ENCODE measurements around the gene AFF3. TPM values are rescaled to one million over a fixed set of nuclear protein-coding genes. Genes with fewer than 3 reads are reported as not detected.

Gene AFF3
- total RNA-seq, 1 experiment from 2014 or later = 0.22 TPM

DNA sequence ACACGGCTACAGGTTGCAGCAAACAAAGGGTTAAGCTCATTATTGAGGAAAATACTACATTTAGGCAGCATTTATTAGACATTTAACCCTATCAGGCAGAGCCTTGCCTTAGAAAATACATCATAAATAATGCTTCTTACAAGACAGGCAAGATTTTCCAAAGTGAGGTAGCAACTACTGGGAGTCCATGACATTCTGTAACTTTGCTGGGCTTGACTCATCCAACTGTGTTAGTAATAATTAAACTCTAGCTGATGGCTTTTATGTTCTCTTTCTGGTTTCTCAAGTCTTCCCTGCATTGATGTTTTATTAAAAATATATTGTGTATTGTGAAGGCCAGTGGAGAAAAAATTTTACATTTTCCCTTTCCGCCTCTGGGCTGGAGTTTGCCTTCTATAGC, 291.3 kb downstream of the AFF3 start:
- Mint-ChIP-seq H3K9me3 (no peaks in the 10 kb centered on the region; a peak in 1 of 5 replicates), H3K4me1 (no peaks in the 10 kb centered on the region), H3K4me3 (no peak overlapping the region), H3K36me3 (ENCODE audit: insufficient read depth in 1 of 3, low read depth in 3 of 3) (no peaks in the 10 kb centered on the region), H3K27me3 (ENCODE audit: low read depth) (peaks cover 3% of the 10 kb centered on the region), H3K27ac (no peak overlapping the region)
- Histone ChIP-seq H4K5ac (ENCODE audit: insufficient read length, low read depth, low read length) (no peak overlapping the region), H4K91ac (ENCODE audit: insufficient read length, low read depth, low read length) (no peak overlapping the region), H3K4me2 (ENCODE audit: insufficient read depth, insufficient read length, low read length) (no peak overlapping the region), H3K18ac (ENCODE audit: insufficient read length, low read depth, low read length) (no peak overlapping the region), H3K23me2 (ENCODE audit: insufficient read length, low read depth, low read length, poor library complexity, severe bottlenecking) (no peaks in the 10 kb centered on the region), H2AFZ (ENCODE audit: low read length) (no peak overlapping the region), H3K14ac (ENCODE audit: insufficient read depth, low read length) (no peak overlapping the region), H3K56ac (ENCODE audit: insufficient read length, low read depth, low read length) (no peak overlapping the region), H3K27ac (ENCODE audit: insufficient read length, low read depth, low read length) (no peak overlapping the region), H2BK20ac (ENCODE audit: low read depth, low read length, poor library complexity, severe bottlenecking) (no peak overlapping the region), H3K4ac (ENCODE audit: low read depth, low read length) (no peak overlapping the region), H3K4me1 (ENCODE audit: insufficient read depth, low read length) (no peaks in the 10 kb centered on the region), H2BK5ac (ENCODE audit: insufficient read length, low read length) (no peak overlapping the region), H4K20me1 (ENCODE audit: control insufficient read depth, insufficient read depth, insufficient read length) (no peaks in the 10 kb centered on the region), H2AK5ac (ENCODE audit: insufficient read length, low read length) (no peak overlapping the region), H4K8ac (replicated peaks; ENCODE audit: insufficient read length, low read depth, low read length) (no peak overlapping the region), H3K9ac (ENCODE audit: extremely low read depth, insufficient read length, low read length) (no peak overlapping the region), H2BK15ac (ENCODE audit: low read depth, low read length) (no peak overlapping the region), H2BK120ac (ENCODE audit: low read depth, low read length, poor library complexity, severe bottlenecking) (no peak overlapping the region), H3K27me3 (ENCODE audit: insufficient read depth, low read length) (no peaks in the 10 kb centered on the region), H3K9me3 (ENCODE audit: control insufficient read depth, low read depth, low read length) (no peaks in the 10 kb centered on the region), H2BK12ac (ENCODE audit: insufficient read length, low read depth, low read length) (no peak overlapping the region), H3K23ac (ENCODE audit: insufficient read length, low read depth, low read length) (no peak overlapping the region), H3T11ph (ENCODE audit: low read length) (no peak overlapping the region), H3K79me1 (ENCODE audit: insufficient read depth, low read depth, low read length, poor library complexity, severe bottlenecking) (no peaks in the 10 kb centered on the region), H3K79me2 (ENCODE audit: insufficient read depth, low read length) (no peaks in the 10 kb centered on the region)
- DNase-seq = no peak
- TF ChIP-seq, protein P1, sequence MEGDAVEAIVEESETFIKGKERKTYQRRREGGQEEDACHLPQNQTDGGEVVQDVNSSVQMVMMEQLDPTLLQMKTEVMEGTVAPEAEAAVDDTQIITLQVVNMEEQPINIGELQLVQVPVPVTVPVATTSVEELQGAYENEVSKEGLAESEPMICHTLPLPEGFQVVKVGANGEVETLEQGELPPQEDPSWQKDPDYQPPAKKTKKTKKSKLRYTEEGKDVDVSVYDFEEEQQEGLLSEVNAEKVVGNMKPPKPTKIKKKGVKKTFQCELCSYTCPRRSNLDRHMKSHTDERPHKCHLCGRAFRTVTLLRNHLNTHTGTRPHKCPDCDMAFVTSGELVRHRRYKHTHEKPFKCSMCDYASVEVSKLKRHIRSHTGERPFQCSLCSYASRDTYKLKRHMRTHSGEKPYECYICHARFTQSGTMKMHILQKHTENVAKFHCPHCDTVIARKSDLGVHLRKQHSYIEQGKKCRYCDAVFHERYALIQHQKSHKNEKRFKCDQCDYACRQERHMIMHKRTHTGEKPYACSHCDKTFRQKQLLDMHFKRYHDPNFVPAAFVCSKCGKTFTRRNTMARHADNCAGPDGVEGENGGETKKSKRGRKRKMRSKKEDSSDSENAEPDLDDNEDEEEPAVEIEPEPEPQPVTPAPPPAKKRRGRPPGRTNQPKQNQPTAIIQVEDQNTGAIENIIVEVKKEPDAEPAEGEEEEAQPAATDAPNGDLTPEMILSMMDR (conservative IDR thresholded peaks at IDR 0.05) = no peak
- WGBS (ENCODE audit: extremely low coverage, insufficient read length, low lambda C conversion rate) = no CpG with 5 or more reads among the region's 2 CpGs
